Cardiac fibroblast (primary cell): Measurements from ENCODE around the gene SLC9A7.

Experiments
- DNase-seq, 2 donors: peaks; one replicate each; pipeline versions ENCODE4 v3.0.0 to v3.0.0-alpha.2; 2010; ENCODE audit warnings: low read depth in 2 of 2
- H3K4me3 ChIP-seq, 2 donors: replicated peaks in 1 of 2; 1 replicate in 1 of 2; 2 replicates in 1 of 2; pipeline ENCODE4 v1.5.1; 2011; ENCODE audit warnings: low read depth in 2 of 2, low read length in 2 of 2, mild to moderate bottlenecking in 2 of 2, moderate library complexity in 1 of 2
- CTCF ChIP-seq: IDR thresholded peaks from one replicate; pipeline ENCODE4 v1.5.1; 2011; ENCODE audit warnings: low read depth, mild to moderate bottlenecking, low read length, inconsistent platforms

Gene SLC9A7

DNA sequence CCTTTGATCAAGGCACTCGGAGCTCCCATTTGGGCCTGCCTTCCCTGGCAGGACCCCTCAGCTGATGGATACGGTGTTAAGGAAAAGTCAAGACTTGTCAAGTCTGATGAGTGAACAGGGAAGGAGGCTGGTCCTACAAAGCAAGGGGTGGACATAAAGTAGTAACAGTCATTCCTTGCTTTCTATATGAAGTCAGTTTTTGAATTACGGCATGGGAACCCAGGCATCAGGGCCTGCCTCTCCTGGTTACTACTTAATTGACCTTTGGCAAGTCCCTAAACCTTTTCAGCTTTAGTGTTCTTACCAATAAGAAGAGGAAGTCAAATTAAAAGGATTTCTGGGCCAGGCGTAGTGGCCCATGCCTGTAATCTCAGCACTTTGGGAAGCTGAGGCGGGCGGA, 178.3 kb downstream of the SLC9A7 start:
- H3K4me3 ChIP-seq, result no peak overlapping the region
- DNase-seq, result no peak
- TF ChIP-seq CTCF, result no peak

GRCh38 chrX:46579250-46579649, 179.7 kb downstream of the SLC9A7 start:
- no peak overlapping the region for H3K4me3 ChIP-seq
- no peak for DNase-seq
- no peak for TF ChIP-seq CTCF

DNA sequence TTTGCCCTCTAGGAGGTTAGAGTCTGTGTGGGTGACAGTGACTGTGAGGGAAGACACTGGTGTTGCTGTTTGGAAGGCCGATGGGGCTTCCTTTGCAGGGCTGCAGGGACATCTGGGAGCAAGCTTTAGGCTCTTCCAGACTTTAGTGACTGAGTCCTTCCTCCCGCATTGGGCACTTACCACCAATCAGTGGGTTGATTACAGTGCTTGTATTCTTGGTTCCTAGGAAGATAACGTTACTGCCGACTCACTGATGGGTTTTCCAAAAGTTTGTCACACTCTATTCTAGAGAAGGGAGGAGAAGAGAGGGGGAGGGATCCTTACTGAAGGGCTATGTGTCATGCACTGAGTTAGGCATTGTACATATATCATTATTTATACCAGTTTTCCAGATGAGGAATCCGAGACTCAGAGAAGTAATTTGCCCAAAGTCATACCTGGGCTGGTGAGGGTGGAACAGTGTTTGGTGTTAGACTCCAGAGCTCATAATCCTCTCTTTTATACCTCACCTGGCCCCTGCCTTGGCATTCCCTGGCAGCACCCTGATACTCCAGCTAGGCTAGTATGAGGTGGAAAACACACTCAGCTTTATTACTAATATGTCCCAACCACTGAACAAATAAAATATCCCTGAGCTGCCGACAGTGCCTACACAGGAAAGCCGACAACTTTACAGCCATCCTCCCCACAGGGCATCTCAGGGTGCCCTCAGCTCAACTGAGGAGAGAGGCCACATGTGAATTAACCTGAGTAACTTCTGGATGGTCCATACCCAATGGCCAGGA, 181.5 kb downstream of the SLC9A7 start:
- TF ChIP-seq CTCF, result no peak
- peak overlapping the region in 1 of 2 donors; percentile 70 for H3K4me3 ChIP-seq
- DNase-seq, result peak; percentile 33 to 68

DNA sequence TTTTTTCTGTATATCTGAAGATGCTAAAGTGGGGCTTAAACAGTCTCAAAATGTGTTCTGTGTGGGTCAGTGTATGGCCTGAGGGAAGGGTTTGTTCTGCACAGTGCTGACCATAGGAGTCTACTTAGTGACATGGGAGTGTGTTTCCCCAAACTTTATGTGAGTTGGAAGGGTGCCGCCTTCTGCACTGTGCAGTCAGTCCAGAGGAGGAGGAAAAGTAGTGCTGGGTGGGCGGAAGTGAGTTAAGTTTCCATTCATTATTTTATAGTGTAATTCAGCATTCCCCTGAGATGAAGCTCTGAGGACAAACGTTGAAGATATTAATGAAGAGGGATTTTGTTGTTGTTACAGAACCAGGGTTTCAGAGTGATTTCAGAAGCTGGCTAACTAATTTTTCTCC, 182.5 kb downstream of the SLC9A7 start:
- TF ChIP-seq CTCF, result no peak
- H3K4me3 ChIP-seq, result peak overlapping the region in 1 of 2 donors; percentile 70
- DNase-seq, result peak; percentile 49 to 63

GRCh38 chrX:46575991-46576392, 182.9 kb downstream of the SLC9A7 start:
- DNase-seq, result peak; percentile 66 to 73
- no peak for TF ChIP-seq CTCF
- peak overlapping the region; percentile 43 to 70 for H3K4me3 ChIP-seq

DNA sequence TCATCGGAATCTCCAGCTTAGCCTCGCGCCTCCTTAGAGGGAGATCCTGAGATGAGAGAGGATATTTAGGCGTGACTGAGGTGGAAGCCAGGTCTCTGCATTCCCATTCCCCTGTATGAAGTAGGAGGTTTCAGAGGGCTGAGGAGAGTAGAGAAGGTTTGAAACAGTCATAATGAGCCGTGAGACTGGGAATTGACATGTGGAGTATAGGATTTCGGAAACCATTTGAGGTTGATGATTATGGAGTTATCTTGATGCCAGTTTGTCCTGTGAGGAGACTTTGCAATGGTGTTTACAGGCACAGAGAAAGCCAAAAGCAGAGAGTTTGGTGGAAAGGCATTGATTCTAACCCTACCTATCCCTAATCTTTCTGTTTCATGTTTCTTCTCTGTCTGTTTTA, 183.3 kb downstream of the SLC9A7 start:
- H3K4me3 ChIP-seq, result peak overlapping the region; percentile 43 to 70
- no peak for TF ChIP-seq CTCF
- no peak for DNase-seq
